NCI-H1092 treated with DMSO at 0.1 percent for 48 hours (cell line): Measurements from ENCODE around the gene MTHFSD.

ENCODE experiments used
- DNase-seq: peaks from one replicate; lab custom pipeline; 2025; lab: John Stamatoyannopoulos, UW

MTHFSD gene

DNA sequence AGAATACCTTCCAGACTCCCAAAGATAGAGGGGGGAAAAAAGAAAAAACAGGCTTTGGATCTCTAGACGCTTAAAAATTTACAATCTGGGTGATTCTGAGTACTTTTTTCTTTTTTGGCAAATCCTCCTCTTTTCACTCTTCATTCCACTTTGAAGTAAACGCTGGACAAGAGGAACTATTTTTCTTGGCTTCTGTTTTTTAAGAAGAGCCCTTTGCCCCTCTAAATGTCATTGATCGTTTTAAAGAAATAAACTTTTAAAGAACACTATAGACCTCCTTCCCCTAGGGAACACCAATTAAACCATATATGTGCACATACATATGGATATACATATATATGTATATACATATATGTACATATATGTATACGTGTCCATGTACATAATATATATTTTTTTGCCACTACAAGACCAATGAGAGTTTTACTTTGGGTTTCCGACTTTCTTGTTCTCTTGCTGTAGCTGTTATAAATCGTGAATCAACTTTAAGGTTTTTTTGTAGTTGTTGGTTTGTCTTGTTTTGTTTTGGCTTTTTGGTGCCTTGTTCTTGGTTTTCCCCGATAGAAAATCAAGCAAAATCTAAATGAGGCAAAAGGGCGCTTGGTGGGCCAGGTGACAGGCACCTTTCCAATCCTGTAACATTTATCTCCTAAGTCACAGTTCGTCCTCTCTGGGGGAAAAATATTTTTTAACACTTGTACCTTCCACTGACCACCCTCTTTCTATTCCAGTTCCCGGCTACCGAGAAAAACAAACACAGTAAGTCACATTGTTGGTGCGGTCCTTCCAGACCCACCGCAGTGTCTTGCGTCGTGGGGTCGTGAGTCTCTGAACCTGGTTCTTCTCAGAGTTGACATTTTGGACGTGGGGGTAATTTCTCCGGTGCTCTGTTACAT is 40.3 kb downstream of the MTHFSD start:
- DNase-seq, result no peak

GRCh38 chr16:86513471-86514277 is 41.4 kb downstream of the MTHFSD start:
- no peak for DNase-seq

DNA sequence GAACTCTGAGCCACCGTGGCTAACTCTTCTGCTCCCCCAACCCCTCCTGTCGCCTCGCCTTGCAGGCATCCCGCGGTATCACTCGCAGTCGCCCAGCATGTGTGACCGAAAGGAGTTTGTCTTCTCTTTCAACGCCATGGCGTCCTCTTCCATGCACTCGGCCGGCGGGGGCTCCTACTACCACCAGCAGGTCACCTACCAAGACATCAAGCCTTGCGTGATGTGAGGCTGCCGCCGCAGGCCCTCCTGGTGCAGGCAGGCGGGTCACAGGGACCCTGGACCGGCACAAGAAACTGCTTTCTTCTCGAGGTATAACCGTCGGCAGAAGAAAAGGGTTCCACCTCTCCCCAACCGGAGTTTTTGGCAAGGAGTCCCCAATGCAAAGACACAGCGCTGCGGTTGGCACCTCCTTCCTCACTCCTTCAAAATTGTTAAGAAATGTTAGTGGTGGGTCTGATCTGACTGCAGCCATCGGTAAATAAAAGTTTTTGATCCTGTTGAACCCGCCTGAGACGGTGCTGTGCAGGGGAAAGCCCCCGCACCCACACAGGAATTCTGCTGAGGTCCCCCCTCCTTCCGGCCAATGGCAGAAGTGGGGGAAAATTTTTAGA is 42.1 kb downstream of the MTHFSD start:
- no peak for DNase-seq

DNA sequence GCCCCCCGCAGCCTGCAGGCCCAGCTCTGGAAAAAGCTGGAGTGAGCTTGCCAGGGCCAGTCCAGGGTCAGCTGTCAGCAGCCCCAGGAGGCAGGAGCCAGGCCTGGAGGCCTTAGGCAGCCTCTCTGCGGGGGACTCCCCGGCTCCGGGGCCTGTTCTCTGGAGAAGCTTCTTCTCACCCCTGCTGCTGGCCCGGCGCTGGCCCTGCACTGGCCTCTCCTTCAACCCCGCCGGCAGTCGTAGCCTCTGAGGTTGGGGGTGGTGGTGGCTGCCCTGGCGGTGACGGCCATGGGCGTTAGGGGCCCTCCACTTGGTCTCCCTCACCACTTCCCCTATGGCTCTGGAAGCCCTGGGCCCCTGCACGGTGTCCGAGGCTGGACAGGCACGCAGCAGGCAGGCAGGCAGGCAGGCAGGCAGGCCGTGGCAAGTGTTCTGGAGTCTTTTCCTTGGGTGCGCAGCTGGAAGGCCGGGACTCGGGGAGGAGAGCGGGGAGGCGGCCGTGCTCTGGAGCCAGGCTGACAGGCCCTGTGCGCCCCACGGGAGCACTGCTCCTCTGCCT is 42.7 kb downstream of the MTHFSD start:
- DNase-seq, result no peak

- DNase-seq, result no peak
These were observed 43.5 kb downstream of the MTHFSD start for GRCh38 chr16:86511317-86512161.

DNA sequence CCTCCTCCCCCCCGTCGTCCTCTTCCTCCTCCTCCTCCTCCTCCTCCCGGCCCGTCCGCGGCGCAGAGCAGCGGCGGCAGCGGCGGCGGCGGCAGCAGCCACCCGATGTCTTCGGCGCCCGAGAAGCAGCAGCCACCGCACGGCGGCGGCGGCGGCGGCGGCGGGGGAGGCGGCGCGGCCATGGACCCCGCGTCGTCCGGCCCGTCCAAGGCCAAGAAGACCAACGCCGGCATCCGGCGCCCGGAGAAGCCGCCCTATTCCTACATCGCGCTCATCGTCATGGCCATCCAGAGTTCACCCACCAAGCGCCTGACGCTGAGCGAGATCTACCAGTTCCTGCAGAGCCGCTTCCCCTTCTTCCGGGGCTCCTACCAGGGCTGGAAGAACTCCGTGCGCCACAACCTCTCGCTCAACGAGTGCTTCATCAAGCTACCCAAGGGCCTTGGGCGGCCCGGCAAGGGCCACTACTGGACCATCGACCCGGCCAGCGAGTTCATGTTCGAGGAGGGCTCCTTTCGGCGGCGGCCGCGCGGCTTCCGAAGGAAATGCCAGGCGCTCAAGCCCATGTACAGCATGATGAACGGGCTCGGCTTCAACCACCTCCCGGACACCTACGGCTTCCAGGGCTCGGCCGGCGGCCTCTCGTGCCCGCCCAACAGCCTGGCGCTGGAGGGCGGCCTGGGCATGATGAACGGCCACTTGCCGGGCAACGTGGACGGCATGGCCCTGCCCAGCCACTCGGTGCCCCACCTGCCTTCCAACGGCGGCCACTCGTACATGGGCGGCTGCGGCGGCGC is 44.4 kb downstream of the MTHFSD start, which contains the start of gene FOXF1:
FOXF1 (plus strand) TSS at position 63 of the 797 bp plus-strand sequence; CDS start at position 106, 43 bp downstream.
- no peak for DNase-seq

DNA sequence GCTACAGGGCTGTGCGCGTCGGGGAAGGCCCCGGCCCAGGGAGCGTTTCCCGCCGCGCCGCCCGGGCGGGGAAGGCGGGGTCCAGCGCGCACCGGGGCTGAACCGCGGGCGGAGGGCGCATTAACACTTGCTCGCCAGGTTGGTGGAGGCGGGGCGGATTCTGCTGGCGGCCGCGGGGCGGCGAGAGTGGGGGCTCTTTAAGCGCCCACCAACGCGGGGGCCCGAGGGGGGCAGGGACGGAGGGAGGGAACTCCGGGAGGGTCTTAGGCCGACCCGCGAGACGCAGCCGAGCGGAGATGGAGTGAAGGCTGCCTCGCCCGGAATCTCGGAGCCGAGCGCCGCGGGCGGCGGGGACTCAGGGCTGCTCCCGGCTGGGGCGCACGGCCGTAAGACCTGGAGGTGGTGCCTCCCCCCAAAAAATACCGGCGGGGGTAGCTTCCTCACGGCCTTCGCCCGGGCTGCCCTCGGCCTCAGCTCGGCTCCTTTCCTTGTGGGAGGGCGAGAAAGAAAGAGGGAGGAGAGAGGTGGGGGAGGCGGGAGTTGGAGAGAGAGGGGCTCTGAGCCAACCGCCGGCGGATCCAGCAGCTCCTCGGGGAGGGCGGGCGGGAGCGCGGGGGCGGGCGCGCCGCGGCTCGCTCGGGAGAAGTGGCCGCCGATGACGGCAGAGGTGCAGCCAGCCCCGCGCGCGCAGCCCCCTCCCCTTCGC is 45.1 kb downstream of the MTHFSD start:
- DNase-seq, result no peak

DNA sequence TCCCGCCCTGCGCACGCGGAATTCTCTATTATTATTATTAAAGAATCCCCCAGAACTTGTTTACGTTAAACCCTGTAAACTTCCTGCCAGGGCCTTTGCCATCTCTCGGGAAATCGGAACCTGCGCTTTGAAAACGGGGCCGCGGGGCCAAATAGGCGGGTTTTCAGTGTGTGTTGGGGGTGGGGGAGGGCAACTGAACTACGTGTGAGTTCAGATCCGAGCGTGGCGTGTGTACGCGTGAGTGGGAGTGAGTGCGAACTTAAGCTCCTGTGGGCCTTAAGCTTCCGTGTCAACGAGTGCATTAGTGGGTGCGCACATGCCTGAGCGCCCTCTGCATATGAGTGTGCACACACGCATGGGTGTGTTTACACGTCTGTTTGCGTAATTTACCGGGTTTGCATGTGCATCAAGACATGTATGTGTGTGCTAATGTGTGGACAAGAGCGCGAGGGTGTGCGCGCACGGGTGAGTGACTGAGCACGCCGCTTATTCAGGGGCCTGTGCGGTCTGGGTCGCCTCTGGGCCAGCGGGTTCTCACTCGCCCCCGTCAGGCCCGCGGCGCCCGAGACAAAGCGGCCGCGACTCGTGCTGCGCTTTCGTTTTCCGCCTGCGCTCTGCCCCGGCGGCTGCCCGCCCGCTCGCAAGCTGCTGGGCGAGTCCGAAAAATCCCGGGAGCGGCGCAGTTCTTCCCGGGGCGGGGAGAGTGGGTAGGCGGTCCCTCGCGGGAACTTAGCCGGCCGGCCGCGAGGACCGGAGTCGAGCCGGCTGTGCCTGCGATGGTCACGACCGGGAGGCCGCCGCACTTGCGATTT is 45.9 kb downstream of the MTHFSD start:
- no peak for DNase-seq

DNA sequence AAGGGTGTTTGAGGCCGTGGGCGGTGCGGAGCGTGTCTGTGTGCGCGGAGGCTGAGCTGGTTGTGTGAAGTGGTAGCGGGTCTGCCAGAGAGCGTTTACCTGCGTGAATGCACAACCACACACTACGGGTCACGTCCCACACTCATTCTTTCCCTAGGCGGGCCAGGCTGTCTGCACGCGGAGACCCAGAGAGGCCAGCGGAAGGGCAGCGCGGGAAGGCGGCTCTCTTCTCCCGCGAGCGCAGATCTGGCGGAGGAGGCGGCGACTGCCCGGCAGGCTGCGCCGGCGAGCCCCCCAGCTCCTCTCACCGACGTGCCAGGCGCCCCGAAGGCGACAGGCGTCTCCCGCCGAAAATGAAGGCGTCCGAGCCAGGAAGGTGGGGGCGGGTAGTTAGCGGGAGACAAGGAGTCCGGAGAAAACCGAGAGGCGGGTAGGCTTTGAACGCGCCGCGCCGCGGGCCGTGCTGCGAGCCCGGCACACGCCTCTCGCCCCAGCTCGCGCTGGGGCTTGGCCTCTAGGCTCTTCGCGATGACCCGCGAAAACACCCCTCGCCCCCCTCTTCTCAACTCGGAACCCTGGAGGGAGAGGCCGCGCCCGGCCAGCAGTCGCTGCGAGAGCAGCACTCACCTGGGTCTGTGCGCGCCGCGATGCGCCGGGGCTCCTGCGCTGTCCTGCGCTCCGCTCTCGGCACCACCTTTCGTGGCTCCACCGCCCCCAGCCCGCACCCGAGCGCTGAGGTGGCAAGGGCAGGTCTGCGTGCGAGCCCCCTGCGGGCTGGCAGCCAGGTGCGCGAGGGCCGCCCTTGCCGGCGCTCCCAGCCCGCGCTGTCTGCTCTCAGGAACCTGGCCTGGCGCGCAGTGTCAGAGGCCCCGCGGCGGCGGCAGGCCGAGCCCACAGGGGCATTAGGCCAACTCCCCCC is 46.7 kb downstream of the MTHFSD start:
- DNase-seq, result no peak

- DNase-seq, result no peak
These were observed 47.6 kb downstream of the MTHFSD start for GRCh38 chr16:86507173-86508027.

- no peak for DNase-seq
These were observed 48.9 kb downstream of the MTHFSD start for GRCh38 chr16:86505899-86506864.

DNA sequence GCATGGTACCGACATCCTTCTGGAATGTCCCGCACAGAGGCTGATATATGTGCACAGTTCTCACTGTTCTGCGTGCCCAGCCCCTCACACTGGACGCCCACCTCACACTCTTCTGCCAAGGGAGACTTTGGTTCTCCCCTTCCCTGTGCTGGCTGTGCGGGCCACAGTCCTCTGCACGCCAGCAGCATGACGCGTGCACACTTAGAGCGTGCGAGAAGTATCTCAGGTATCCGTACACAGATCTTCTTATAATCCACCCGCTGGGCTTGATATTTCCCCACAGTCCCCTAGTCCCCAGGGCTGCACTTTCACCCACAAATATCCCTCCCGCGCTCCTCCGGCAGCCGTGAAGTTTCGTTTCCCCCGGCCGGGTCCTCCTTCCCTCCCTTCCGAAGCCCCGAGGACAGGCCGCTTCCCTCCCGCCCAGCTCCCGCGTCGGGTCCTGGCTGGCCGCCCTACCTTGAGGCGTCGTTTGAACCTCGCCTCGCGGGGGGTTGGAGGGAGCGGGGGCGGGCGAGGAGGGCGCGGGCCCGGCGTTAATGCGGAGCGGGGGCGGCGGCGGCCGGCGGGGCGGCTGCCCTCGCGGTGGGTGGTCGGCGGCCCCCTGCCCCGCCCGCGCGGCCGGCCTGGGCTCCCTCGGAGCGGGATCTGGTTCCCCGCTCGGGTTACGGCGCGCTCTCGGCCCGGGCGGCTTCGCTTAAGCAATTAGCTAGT is 49.7 kb downstream of the MTHFSD start:
- DNase-seq, result no peak

DNA sequence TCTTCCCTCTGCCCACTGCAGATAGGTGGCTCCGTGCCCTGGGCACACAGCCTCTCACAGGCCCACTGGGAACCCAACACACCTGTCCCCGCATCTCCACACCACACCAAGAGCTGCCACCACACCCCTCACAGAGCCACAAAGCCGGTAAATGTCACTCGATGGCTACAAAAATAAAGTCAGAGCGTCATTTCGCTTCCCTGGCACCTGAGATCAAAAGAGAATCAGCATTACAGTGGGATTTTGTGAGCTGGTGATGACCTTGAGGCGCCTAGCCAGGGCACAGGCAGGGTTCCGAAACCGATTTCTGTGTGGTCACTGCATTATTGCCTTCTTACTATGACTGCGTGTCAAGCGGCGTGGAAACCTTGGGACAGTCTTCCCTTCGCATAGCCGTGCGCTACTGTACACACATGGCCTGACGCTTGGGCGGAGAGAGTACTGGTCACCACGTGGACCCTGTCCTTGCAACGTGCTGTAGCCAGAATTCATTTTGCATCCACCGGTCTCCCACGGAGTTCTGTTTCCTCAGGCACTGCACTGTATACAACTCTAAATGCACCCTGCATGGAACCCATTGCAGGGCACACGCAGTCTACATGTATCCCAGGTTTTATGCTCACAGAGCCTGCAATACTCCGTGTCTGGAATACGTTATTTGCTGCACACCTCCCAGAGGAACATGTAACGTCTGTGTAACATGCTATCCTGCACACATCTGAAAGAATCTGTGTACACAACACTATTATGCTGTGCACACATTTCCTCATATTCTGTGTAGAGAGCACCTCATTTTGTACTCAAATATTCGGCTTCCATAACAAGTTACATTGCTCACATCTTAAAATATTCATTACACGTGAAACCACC is 50.5 kb downstream of the MTHFSD start:
- no peak for DNase-seq

- no peak for DNase-seq
These were observed 51.2 kb downstream of the MTHFSD start for GRCh38 chr16:86503830-86504229.
